ENCODE measurements around the gene MICAL3.
"Not testable (repeated sequence)": the region's sequence is repeated elsewhere in the genome, so short reads cannot be mapped to it uniquely, and the experiment has no call there.

Gene MICAL3

DNA sequence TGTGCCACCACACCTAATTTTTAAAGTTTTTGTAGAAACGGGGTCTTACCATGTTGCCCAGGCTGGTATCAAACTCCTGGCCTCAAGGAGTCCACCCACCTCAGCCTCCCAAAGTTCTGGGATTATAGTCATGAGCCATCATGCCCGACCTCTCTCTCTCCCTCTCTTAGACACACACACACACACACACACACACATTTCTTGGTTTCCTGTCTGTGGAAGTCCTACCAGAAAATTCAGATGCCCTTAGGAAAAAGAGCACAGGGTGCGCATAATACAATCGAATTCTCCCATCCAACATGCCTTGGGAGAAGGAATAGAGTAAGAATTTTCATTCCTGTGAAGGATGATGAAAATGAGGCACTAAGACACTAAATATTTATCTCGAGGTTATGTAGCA, 10.4 kb downstream of the MICAL3 start:
- peak; percentile 29 for DNase-seq (ENCODE audit: low read depth)
- TF ChIP-seq, protein P1, sequence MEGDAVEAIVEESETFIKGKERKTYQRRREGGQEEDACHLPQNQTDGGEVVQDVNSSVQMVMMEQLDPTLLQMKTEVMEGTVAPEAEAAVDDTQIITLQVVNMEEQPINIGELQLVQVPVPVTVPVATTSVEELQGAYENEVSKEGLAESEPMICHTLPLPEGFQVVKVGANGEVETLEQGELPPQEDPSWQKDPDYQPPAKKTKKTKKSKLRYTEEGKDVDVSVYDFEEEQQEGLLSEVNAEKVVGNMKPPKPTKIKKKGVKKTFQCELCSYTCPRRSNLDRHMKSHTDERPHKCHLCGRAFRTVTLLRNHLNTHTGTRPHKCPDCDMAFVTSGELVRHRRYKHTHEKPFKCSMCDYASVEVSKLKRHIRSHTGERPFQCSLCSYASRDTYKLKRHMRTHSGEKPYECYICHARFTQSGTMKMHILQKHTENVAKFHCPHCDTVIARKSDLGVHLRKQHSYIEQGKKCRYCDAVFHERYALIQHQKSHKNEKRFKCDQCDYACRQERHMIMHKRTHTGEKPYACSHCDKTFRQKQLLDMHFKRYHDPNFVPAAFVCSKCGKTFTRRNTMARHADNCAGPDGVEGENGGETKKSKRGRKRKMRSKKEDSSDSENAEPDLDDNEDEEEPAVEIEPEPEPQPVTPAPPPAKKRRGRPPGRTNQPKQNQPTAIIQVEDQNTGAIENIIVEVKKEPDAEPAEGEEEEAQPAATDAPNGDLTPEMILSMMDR (conservative IDR thresholded peaks at IDR 0.05; ENCODE audit: low read length) = no peak
- no peak overlapping the region for H3K4me3 ChIP-seq (ENCODE audit: low read length)

GRCh38 chr22:18013436-18013835, 10.9 kb downstream of the MICAL3 start:
- TF ChIP-seq, protein P1 (conservative IDR thresholded peaks at IDR 0.05; ENCODE audit: low read length) = no peak
- no peak overlapping the region for H3K4me3 ChIP-seq (ENCODE audit: low read length)
- no peak for DNase-seq (ENCODE audit: low read depth)

DNA sequence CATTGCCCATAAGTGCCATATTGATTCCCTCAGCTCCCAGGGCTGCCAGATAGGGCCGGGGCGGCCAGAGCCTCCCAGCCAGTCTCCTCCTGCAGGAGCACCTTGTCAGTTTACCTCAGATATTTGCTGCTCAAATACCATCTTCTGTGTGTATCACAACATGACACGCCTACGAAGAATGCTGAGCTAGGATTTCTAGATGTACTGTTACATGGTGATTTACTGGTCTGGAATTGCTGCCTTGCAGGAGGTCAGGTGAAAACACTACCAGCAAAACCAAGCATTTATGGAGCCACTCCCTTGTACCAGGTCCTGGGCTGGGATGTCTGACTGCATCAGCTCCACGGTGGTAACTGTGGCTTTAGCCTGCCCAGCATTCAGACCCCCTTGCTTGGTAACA, 11.8 kb downstream of the MICAL3 start:
- no peak overlapping the region for H3K4me3 ChIP-seq (ENCODE audit: low read length)
- TF ChIP-seq, protein P1 (conservative IDR thresholded peaks at IDR 0.05; ENCODE audit: low read length) = no peak
- DNase-seq (ENCODE audit: low read depth) = no peak

DNA sequence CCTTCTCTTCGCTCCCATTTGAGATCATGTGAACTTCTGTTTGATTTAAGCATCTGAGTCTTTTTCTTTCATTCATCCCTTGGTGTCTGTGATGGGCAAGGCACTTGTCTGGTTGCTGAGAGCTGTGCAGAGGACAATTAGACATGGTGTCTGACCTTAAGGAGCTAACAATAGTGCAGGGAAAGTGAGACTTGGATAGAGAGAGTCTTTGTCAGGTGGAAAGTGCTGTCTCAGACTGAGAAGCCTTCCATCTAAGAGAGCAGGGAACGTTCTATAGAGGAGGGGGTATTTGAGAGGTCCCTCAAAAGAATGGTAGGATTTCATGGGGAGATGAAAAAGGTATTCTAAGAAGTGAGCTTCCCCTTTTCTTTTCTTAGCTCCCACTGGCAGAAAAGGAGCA, 14.1 kb downstream of the MICAL3 start:
- TF ChIP-seq, protein P1 (conservative IDR thresholded peaks at IDR 0.05; ENCODE audit: low read length) = no peak
- no peak for DNase-seq (ENCODE audit: low read depth)
- H3K4me3 ChIP-seq (ENCODE audit: low read length) = no peak overlapping the region

GRCh38 chr22:18008136-18008535, 16.2 kb downstream of the MICAL3 start:
- no peak for DNase-seq (ENCODE audit: low read depth)
- no peak overlapping the region for H3K4me3 ChIP-seq (ENCODE audit: low read length)
- TF ChIP-seq, protein P1 (conservative IDR thresholded peaks at IDR 0.05; ENCODE audit: low read length) = no peak

DNA sequence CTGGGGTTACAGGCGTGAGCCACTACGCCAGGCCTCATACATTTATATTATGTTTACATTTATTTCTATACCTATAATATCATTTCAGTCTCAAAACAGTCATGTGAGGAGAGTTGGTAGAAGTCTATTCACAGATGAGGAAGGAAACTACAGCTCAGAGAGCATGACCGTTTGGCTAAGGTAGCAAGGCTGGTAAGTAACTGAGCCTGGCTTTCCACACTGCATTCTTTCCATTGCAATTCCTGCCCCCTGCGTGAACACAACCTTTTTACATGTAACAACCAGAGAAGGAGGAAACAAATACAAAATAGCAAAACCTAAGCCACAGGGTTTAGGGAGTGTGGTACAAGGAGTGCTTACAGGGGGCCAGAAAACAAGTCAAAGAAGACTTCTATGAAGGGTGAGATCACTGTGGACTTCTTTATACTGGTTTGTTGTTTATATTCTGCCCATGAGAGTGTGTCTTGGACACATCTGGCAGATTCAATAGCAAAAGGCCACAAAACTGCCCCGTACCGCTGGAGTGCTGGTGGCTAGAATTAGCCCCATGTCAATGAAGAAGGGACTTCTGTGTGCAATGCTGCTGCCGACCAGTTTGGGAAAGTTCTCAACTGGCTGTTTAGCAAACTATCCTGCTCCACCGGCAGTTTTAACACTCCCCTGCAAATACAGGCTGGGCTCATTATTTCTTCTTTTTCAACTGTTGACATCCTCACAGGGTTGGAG, 19.0 kb downstream of the MICAL3 start:
- TF ChIP-seq, protein P1 (conservative IDR thresholded peaks at IDR 0.05; ENCODE audit: low read length) = no peak
- no peak for DNase-seq (ENCODE audit: low read depth)
- H3K4me3 ChIP-seq (ENCODE audit: low read length) = no peak overlapping the region

DNA sequence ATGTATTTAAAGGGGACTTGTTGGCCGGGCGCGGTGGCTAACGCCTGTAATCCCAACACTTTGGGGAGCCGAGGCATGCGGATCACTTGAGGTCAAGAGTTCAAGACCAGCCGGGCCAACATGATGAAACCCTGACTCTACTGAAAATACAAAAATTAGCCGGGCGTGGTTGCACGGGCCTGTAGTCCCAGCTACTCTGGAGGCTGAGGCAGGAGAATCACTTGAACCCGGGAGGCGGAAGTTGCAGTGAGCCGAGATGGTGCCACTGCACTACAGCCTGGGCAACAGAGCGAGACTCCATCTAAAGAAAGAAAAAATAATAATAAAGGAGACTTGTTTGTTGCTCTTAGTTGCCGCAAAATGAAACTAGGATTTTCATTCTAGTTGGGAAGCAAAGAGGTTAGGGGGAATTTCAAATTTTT, 22.5 kb downstream of the MICAL3 start:
- not testable (repeated sequence) for DNase-seq (ENCODE audit: low read depth)
- H3K4me3 ChIP-seq (ENCODE audit: low read length) = peak overlapping the region; percentile 88
